HG03159 (cell line): Measurements from ENCODE around the gene LPP.

Source experiments
- ATAC-seq: cut with Tn5 transposase; IDR thresholded peaks from one replicate; pipeline ENCODE4 v1.9.1; 2021; ENCODE audit warnings: mild to moderate bottlenecking, moderate library complexity; ENCODE audit not compliant: unreplicated experiment

The LPP gene

GRCh38 chr3:188168648-188169047 is 14.7 kb downstream of the LPP start:
- ATAC-seq: no peak

- ATAC-seq: no peak
These were observed 16.0 kb downstream of the LPP start for GRCh38 chr3:188169830-188170455.

- no peak for ATAC-seq
These were observed 16.8 kb downstream of the LPP start for GRCh38 chr3:188170461-188171459.

GRCh38 chr3:188171682-188172467 is 17.9 kb downstream of the LPP start:
- ATAC-seq: no peak

- no peak for ATAC-seq
These were observed 20.5 kb downstream of the LPP start for GRCh38 chr3:188174317-188175044.

- no peak for ATAC-seq
These were observed 22.5 kb downstream of the LPP start for GRCh38 chr3:188176476-188176875.

- no peak for ATAC-seq
These were observed 22.9 kb downstream of the LPP start for GRCh38 chr3:188176884-188177283.

- no peak for ATAC-seq
These were observed 23.8 kb downstream of the LPP start for GRCh38 chr3:188177721-188178120.

- ATAC-seq: no peak
These were observed 24.5 kb downstream of the LPP start for GRCh38 chr3:188178293-188178936.

GRCh38 chr3:188179006-188179966 is 25.3 kb downstream of the LPP start:
- no peak for ATAC-seq

GRCh38 chr3:188180114-188180513 is 26.2 kb downstream of the LPP start:
- ATAC-seq: no peak

- ATAC-seq: no peak
These were observed 29.5 kb downstream of the LPP start for GRCh38 chr3:188183452-188183851.

GRCh38 chr3:188184160-188184559 is 30.2 kb downstream of the LPP start:
- no peak for ATAC-seq

- no peak for ATAC-seq
These were observed 30.7 kb downstream of the LPP start for GRCh38 chr3:188184649-188185048.

GRCh38 chr3:188185717-188186251 is 31.8 kb downstream of the LPP start:
- ATAC-seq: no peak

GRCh38 chr3:188187053-188187452 is 33.1 kb downstream of the LPP start:
- ATAC-seq: no peak

GRCh38 chr3:188188911-188189310 is 35.0 kb downstream of the LPP start:
- ATAC-seq: no peak

GRCh38 chr3:188191460-188191859 is 37.5 kb downstream of the LPP start:
- ATAC-seq: no peak

- ATAC-seq: no peak
These were observed 38.1 kb downstream of the LPP start for GRCh38 chr3:188192034-188192433.
